ENCODE measurements around the gene AMBP. TPM values are rescaled to one million over a fixed set of nuclear protein-coding genes. Genes with fewer than 3 reads are reported as not detected.

The AMBP gene
- polyA plus RNA-seq (2012; ENCODE audit: insufficient read length, low read depth): not detected

GRCh38 chr9:114078021-114078780, at the start of gene AMBP:
TSS of gene AMBP (minus strand) at chr9:114078300. CDS start at chr9:114078209, 91 bp downstream.
- TF ChIP-seq REST (IDR thresholded peaks at IDR 0.05; ENCODE audit: insufficient read depth in 1 of 2, low read depth in 2 of 2, low read length in 2 of 2): no peak
- no peak for TF ChIP-seq FOXP2 (optimal IDR thresholded peaks at IDR 0.05; ENCODE audit: borderline replicate concordance, extremely low read depth, extremely low read length, insufficient read depth)
- no peak for TF ChIP-seq POLR2AphosphoS5 (IDR thresholded peaks at IDR 0.05; ENCODE audit: low read depth, low read length)
- no peak for TF ChIP-seq SIN3A (IDR thresholded peaks at IDR 0.05; ENCODE audit: borderline replicate concordance, insufficient read depth, low read length)
- no peak for TF ChIP-seq TAF1 (IDR thresholded peaks at IDR 0.05; ENCODE audit: borderline replicate concordance, insufficient read depth, low read length)

DNA sequence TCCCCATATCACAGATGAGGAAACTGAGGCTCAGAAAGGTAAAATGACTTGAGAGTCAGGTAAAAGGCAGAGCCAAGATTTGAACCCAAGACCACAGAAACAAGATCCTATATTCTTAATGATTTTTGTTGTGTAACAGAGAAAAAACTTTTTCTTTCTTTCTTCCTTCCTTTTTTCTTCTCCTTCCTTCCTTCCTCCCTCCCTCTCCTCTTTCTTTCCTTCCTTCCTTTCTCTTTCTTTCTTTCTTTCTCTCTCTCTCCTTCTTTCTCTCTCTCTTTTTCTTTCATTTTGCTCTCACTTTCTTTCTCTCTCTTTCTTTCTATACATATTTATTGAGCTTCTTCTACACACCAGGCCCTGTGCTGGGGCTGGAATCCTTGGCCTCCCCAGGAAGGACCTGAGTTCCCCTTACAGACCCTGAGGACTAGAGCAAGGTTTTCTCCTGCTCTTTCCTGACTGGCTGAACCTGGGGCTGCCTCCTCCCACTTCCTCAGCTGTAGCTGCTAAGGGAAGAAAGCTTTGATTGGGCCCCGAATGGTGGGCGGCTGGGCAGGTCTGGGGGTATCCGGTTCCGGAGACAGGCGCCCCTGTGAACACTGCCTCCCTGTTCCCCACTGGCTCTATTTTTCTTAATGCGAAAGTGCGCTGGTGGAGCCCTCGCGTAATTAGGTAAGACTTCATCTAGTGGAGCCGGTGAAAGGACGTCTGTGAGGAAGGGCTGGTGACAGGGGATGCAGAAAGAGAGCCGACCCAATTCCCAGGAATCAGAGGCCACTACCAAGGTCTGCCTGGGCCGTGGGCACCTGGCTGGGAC, 48.4 kb upstream of the AMBP start:
- TF ChIP-seq FOXP2 (optimal IDR thresholded peaks at IDR 0.05; ENCODE audit: borderline replicate concordance, extremely low read depth, extremely low read length, insufficient read depth) (no peak), REST (IDR thresholded peaks at IDR 0.05; ENCODE audit: insufficient read depth in 1 of 2, low read depth in 2 of 2, low read length in 2 of 2) (no peak), TAF1 (IDR thresholded peaks at IDR 0.05; ENCODE audit: borderline replicate concordance, insufficient read depth, low read length) (no peak)

DNA sequence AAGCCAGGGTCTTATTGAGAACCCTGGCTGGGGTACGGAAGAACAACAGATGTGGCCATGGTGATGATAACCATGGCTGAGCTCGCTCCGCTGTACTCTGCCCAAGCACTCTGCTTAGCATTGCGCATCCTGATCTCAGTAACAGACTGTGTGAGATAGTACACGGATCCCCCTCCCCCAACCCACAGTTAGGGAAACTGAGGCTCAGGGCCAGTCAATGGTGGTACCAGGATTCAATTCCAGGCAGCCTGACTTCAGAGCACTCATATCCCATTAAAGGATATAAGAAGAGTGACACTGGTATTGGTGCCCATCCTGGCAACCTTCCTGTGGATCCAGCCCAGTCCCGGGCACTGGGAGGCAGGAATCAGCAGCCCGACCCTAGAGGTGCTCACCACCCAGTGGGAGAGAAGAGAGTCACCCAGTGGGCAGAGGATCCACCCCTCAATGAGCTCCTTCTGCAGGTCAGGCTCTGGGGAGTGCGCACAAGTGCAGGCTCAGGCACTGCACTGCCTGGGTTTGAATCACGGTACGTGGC, 47.4 kb upstream of the AMBP start:
- TF ChIP-seq POLR2AphosphoS5 (IDR thresholded peaks at IDR 0.05; ENCODE audit: low read depth, low read length) (no peak), SIN3A (IDR thresholded peaks at IDR 0.05; ENCODE audit: borderline replicate concordance, insufficient read depth, low read length) (no peak), TAF1 (IDR thresholded peaks at IDR 0.05; ENCODE audit: borderline replicate concordance, insufficient read depth, low read length) (no peak), FOXP2 (optimal IDR thresholded peaks at IDR 0.05; ENCODE audit: borderline replicate concordance, extremely low read depth, extremely low read length, insufficient read depth) (no peak), REST (IDR thresholded peaks at IDR 0.05; ENCODE audit: insufficient read depth in 1 of 2, low read depth in 2 of 2, low read length in 2 of 2) (no peak)

DNA sequence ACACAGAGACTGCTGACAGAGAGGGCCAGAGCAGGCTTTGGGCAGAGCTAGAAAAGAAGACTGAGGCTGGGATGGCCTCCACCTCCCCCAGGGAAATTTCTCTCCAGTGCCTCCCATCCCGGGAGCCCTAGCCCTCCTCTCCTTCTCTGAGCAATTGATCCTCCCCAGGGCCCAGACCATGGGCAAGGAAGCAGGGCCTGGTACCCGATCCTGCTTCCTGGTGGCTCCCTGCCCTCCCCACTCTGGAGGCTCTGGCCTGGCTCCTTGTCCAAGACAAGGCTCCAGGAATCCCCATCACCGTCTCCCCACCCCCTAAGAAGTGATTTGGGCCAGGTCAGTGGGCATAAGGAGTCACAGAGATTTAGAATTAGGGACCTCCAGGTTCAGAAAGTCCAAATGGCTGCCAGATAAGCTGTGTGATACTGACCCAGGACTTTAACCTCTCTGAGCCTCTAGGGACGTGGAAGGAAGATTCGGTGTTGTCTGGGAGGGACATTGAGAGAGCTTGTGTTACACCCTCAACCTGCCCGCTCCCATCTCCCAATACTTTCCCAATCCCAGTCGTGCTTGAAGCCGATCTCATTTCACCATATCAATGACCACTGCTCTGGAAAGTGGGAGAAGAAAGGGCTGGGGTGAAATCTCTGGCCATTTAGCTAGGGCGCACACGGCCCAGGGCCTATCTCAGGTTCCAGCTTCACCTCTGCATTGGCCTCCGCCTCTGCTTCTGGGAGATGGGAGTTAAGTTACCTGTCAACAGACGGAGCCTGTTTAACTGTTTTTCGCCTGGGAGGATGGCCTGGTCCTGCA, 46.8 kb upstream of the AMBP start:
- TF ChIP-seq TAF1 (IDR thresholded peaks at IDR 0.05; ENCODE audit: borderline replicate concordance, insufficient read depth, low read length) (no peak), POLR2AphosphoS5 (IDR thresholded peaks at IDR 0.05; ENCODE audit: low read depth, low read length) (no peak), FOXP2 (optimal IDR thresholded peaks at IDR 0.05; ENCODE audit: borderline replicate concordance, extremely low read depth, extremely low read length, insufficient read depth) (no peak)

GRCh38 chr9:114124138-114124537, 46.0 kb upstream of the AMBP start:
- TF ChIP-seq SIN3A (IDR thresholded peaks at IDR 0.05; ENCODE audit: borderline replicate concordance, insufficient read depth, low read length) (no peak), TAF1 (IDR thresholded peaks at IDR 0.05; ENCODE audit: borderline replicate concordance, insufficient read depth, low read length) (no peak), POLR2AphosphoS5 (IDR thresholded peaks at IDR 0.05; ENCODE audit: low read depth, low read length) (no peak), FOXP2 (optimal IDR thresholded peaks at IDR 0.05; ENCODE audit: borderline replicate concordance, extremely low read depth, extremely low read length, insufficient read depth) (no peak), REST (IDR thresholded peaks at IDR 0.05; ENCODE audit: insufficient read depth in 1 of 2, low read depth in 2 of 2, low read length in 2 of 2) (no peak)

All from PFSK-1 (cell line).